ENCODE data around the gene GPR26.

DNA sequence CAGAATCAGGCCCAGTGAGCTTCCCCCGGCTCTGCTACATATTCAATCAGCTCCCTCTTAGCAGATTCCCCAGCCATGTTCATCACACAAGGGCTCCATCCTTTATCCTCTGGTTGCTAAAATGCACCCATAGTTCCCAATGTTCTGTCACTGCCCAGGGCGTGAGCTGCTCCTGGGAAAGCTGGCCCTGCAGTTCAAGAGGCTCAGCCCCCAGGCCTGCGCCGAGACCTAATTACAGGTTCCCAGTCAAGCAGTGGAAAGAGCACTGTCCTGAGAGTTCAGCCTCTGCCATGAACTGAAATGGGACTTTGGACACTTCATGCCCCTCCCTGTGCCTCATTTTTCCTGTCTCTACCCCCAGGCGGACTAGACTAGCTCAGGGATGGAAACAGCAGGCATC, 75.6 kb downstream of the GPR26 start:
- no peak for TF ChIP-seq YY1 (IDR thresholded peaks at IDR 0.05; ENCODE audit: low read depth)
- no peak for TF ChIP-seq EGR1 (IDR thresholded peaks at IDR 0.05)
- no peak for TF ChIP-seq NFIC (IDR thresholded peaks at IDR 0.05)
- TF ChIP-seq, protein P1, sequence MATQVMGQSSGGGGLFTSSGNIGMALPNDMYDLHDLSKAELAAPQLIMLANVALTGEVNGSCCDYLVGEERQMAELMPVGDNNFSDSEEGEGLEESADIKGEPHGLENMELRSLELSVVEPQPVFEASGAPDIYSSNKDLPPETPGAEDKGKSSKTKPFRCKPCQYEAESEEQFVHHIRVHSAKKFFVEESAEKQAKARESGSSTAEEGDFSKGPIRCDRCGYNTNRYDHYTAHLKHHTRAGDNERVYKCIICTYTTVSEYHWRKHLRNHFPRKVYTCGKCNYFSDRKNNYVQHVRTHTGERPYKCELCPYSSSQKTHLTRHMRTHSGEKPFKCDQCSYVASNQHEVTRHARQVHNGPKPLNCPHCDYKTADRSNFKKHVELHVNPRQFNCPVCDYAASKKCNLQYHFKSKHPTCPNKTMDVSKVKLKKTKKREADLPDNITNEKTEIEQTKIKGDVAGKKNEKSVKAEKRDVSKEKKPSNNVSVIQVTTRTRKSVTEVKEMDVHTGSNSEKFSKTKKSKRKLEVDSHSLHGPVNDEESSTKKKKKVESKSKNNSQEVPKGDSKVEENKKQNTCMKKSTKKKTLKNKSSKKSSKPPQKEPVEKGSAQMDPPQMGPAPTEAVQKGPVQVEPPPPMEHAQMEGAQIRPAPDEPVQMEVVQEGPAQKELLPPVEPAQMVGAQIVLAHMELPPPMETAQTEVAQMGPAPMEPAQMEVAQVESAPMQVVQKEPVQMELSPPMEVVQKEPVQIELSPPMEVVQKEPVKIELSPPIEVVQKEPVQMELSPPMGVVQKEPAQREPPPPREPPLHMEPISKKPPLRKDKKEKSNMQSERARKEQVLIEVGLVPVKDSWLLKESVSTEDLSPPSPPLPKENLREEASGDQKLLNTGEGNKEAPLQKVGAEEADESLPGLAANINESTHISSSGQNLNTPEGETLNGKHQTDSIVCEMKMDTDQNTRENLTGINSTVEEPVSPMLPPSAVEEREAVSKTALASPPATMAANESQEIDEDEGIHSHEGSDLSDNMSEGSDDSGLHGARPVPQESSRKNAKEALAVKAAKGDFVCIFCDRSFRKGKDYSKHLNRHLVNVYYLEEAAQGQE (IDR thresholded peaks at IDR 0.05; ENCODE audit: low read depth) = no peak
- TF ChIP-seq EP300 (IDR thresholded peaks at IDR 0.05; ENCODE audit: borderline replicate concordance) = no peak
- no peak for TF ChIP-seq RAD21 (IDR thresholded peaks at IDR 0.05; ENCODE audit: low read depth)
- TF ChIP-seq CREB1 (IDR thresholded peaks at IDR 0.05; ENCODE audit: low read depth) = no peak
- no peak for TF ChIP-seq TCF12 (IDR thresholded peaks at IDR 0.05; ENCODE audit: low read depth)
- TF ChIP-seq TAF1 (IDR thresholded peaks at IDR 0.05; ENCODE audit: low read depth) = no peak
- TF ChIP-seq, protein P2, sequence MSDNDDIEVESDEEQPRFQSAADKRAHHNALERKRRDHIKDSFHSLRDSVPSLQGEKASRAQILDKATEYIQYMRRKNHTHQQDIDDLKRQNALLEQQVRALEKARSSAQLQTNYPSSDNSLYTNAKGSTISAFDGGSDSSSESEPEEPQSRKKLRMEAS (IDR thresholded peaks at IDR 0.05) = no peak
- no peak for TF ChIP-seq CEBPB (IDR thresholded peaks at IDR 0.05)
